Glutamatergic neuron (in vitro differentiated cells): Measurements from ENCODE around the gene MPND. TPM values are rescaled to one million over a fixed set of nuclear protein-coding genes. Genes with fewer than 3 reads are reported as not detected.

Source experiments
- DNase-seq: peaks from one replicate; pipeline ENCODE4 v3.0.0; 2022
- H3K27ac Mint-ChIP-seq: one replicate; pipeline ENCODE4 v1.8.0; 2020; ENCODE audit warnings: mild to moderate bottlenecking, mixed read lengths, inconsistent platforms; ENCODE audit not compliant: unreplicated experiment
- H3K27me3 Mint-ChIP-seq: one replicate; pipeline ENCODE4 v1.8.0; 2020; ENCODE audit warnings: mild to moderate bottlenecking, moderate library complexity, mixed read lengths, inconsistent platforms; ENCODE audit not compliant: unreplicated experiment
- H3K36me3 Mint-ChIP-seq: one replicate; pipeline ENCODE4 v1.8.0; 2020; ENCODE audit warnings: mild to moderate bottlenecking, mixed read lengths, inconsistent platforms; ENCODE audit not compliant: unreplicated experiment
- H3K4me1 Mint-ChIP-seq: one replicate; pipeline ENCODE4 v1.8.0; 2020; ENCODE audit warnings: mild to moderate bottlenecking, low read depth, mixed read lengths, inconsistent platforms; ENCODE audit not compliant: unreplicated experiment
- H3K4me3 Mint-ChIP-seq: one replicate; pipeline ENCODE4 v1.8.0; 2020; ENCODE audit warnings: mild to moderate bottlenecking, mixed read lengths, inconsistent platforms; ENCODE audit not compliant: unreplicated experiment
- H3K9me3 Mint-ChIP-seq: one replicate; pipeline ENCODE4 v1.8.0; 2020; ENCODE audit warnings: mild to moderate bottlenecking, moderate library complexity, mixed read lengths, inconsistent platforms; ENCODE audit not compliant: unreplicated experiment
- CTCF ChIP-seq: fragments of 200-600 bp; sonication (generic); IDR thresholded peaks from one replicate; pipeline ENCODE4 v1.5.0; 2021; ENCODE audit not compliant: partially characterized antibody, unreplicated experiment
- total RNA-seq: library from RNA; stranded (reverse); fragmentation: NEBNext Ultra II Directional; extraction: Animal tissue kit (Norgen Biotek cat#: 25700); gene quantifications from one replicate; pipeline ENCODE4 v1.2.1, GENCODE V29; 2021; ENCODE audit not compliant: unreplicated experiment

Gene MPND
- total RNA-seq, 1 donor from 2014 or later = 56.7 TPM

- H3K27ac Mint-ChIP-seq = peak overlapping the region; percentile 55
- DNase-seq = no peak
- peaks cover 17% of the 10 kb centered on the region for H3K9me3 Mint-ChIP-seq
- H3K4me3 Mint-ChIP-seq = peak overlapping the region; percentile 15
- H3K27me3 Mint-ChIP-seq = peaks cover 32% of the 10 kb centered on the region
- no peaks in the 10 kb centered on the region for H3K36me3 Mint-ChIP-seq
- peaks cover 16% of the 10 kb centered on the region for H3K4me1 Mint-ChIP-seq
- TF ChIP-seq CTCF = no peak
These were observed 24.4 kb downstream of the MPND start for GRCh38 chr19:4367781-4368127.

- H3K27me3 Mint-ChIP-seq = peaks cover 32% of the 10 kb centered on the region
- peaks cover 16% of the 10 kb centered on the region for H3K4me1 Mint-ChIP-seq
- no peak for TF ChIP-seq CTCF
- peaks cover 17% of the 10 kb centered on the region for H3K9me3 Mint-ChIP-seq
- DNase-seq = no peak
- no peaks in the 10 kb centered on the region for H3K36me3 Mint-ChIP-seq
- peak overlapping the region; percentile 55 for H3K27ac Mint-ChIP-seq
- peak overlapping the region; percentile 15 for H3K4me3 Mint-ChIP-seq
These were observed 24.9 kb downstream of the MPND start for GRCh38 chr19:4368128-4368820.

- Mint-ChIP-seq H3K4me1 (peaks cover 20% of the 10 kb centered on the region), H3K27ac (peak overlapping the region; percentile 78), H3K36me3 (no peaks in the 10 kb centered on the region), H3K9me3 (peaks cover 15% of the 10 kb centered on the region), H3K27me3 (peaks cover 30% of the 10 kb centered on the region), H3K4me3 (peak overlapping the region; percentile 30)
- no peak for DNase-seq
- no peak for TF ChIP-seq CTCF
These were observed 25.9 kb downstream of the MPND start for GRCh38 chr19:4369109-4369887.

- TF ChIP-seq CTCF = no peak
- peak; percentile 60 for DNase-seq
- Mint-ChIP-seq H3K9me3 (peaks cover 13% of the 10 kb centered on the region), H3K27ac (peak overlapping the region; percentile 78), H3K27me3 (peaks cover 30% of the 10 kb centered on the region), H3K4me3 (peak overlapping the region; percentile 30), H3K36me3 (no peaks in the 10 kb centered on the region), H3K4me1 (peaks cover 20% of the 10 kb centered on the region)
These were observed 26.5 kb downstream of the MPND start for GRCh38 chr19:4369888-4370260.
